K562 (cell line): Measurements from ENCODE around the gene MARCHF7. TPM values are rescaled to one million over a fixed set of nuclear protein-coding genes. Genes with fewer than 3 reads are reported as not detected.

Experiments used
- ARID1B ChIP-seq: fragments of 450-650 bp; IDR thresholded peaks from 2 replicates; pipeline ENCODE4 v1.6.1; 2016; ENCODE audit warnings: antibody characterized with exemption, mild to moderate bottlenecking, inconsistent platforms
- ARNT ChIP-seq, 2 experiments: fragments of 450-650 bp; IDR thresholded peaks; 2 replicates each; pipeline ENCODE4 v1.6.1; 2016; ENCODE audit warnings: mild to moderate bottlenecking in 1 of 2
- CHD1 ChIP-seq: fragments of 200-600 bp; sonication (generic); IDR thresholded peaks from one replicate; pipeline ENCODE4 v1.6.1; 2012; ENCODE audit warnings: mild to moderate bottlenecking, moderate library complexity, low read length, inconsistent platforms
- CREB1 ChIP-seq, 2 experiments: sonication (generic) in 1 of 2; formaldehyde crosslinking in 1 of 2; IDR thresholded peaks; 2 replicates each; pipeline versions ENCODE4 v1.6.1 to v1.8.0; 2012 to 2022; ENCODE audit warnings: inconsistent platforms in 1 of 2, mild to moderate bottlenecking in 1 of 2, missing genetic modification reagents in 1 of 2, moderate library complexity in 1 of 2
- ELK1 ChIP-seq: sonication (generic); formaldehyde crosslinking; IDR thresholded peaks from 2 replicates; pipeline ENCODE4 v1.8.1; 2022; ENCODE audit warnings: missing genetic modification reagents
- ESRRA ChIP-seq: fragments of 450-650 bp; IDR thresholded peaks from 2 replicates; pipeline ENCODE4 v1.6.1; 2014; ENCODE audit warnings: low read depth, mild to moderate bottlenecking, moderate library complexity, borderline replicate concordance
- FOSL1 ChIP-seq: fragments of 200-800 bp; sonication (Bioruptor generic); conservative IDR thresholded peaks from 2 replicates; pipeline ENCODE4 v1.6.1; 2016; ENCODE audit warnings: missing genetic modification characterization, missing compliant biosample characterization
- FOXA3 ChIP-seq, 2 experiments: fragments of 450-650 bp in 1 of 2; sonication (generic) in 1 of 2; formaldehyde crosslinking; IDR thresholded peaks in 1 of 2; conservative IDR thresholded peaks in 1 of 2; 2 replicates each; pipeline versions ENCODE4 v1.4.0 to v1.8.0; 2020 to 2022; ENCODE audit warnings: mild to moderate bottlenecking in 2 of 2, missing genetic modification reagents in 1 of 2
- GABPB2 ChIP-seq: fragments of 250-450 bp; sonication (Bioruptor Pico); conservative IDR thresholded peaks from 2 replicates; pipeline ENCODE4 v1.5.1; 2021; ENCODE audit warnings: mild to moderate bottlenecking
- HDAC8 ChIP-seq: fragments of 450-650 bp; IDR thresholded peaks from 2 replicates; pipeline ENCODE4 v1.6.1; 2016; ENCODE audit warnings: mild to moderate bottlenecking, missing genetic modification characterization, moderate library complexity, missing compliant biosample characterization
- KDM4B ChIP-seq, 2 experiments: fragments of 450-650 bp in 1 of 2; sonication (generic) in 1 of 2; IDR thresholded peaks; 2 replicates each; pipeline ENCODE4 v1.6.1; 2016 to 2017; ENCODE audit warnings: borderline replicate concordance in 2 of 2, antibody characterized with exemption in 1 of 2, low read depth in 1 of 2, mild to moderate bottlenecking in 1 of 2
- KLF10 ChIP-seq: fragments of 250-450 bp; sonication (Bioruptor Pico); IDR thresholded peaks from 2 replicates; pipeline ENCODE4 v1.6.1; 2021; ENCODE audit warnings: matching md5 sums
- L3MBTL2 ChIP-seq: fragments of 450-650 bp; IDR thresholded peaks from 2 replicates; pipeline ENCODE4 v1.6.1; 2016; ENCODE audit warnings: mild to moderate bottlenecking, moderate library complexity
- MLLT1 ChIP-seq, 2 experiments: fragments of 450-650 bp; IDR thresholded peaks; 2 replicates each; pipeline ENCODE4 v1.6.1; 2016
- SMARCC2 ChIP-seq: fragments of 450-650 bp; IDR thresholded peaks from 2 replicates; pipeline ENCODE4 v1.6.1; 2017; ENCODE audit warnings: antibody characterized with exemption, moderate library complexity, mild to moderate bottlenecking, low read depth
- STAG1 ChIP-seq: sonication (generic); formaldehyde crosslinking; IDR thresholded peaks from 2 replicates; pipeline ENCODE4 v1.5.0; 2020; ENCODE audit warnings: missing genetic modification reagents, borderline replicate concordance
- ZNF121 ChIP-seq: sonication (generic); formaldehyde crosslinking; conservative IDR thresholded peaks from 2 replicates; pipeline ENCODE4 v1.8.0; 2022; ENCODE audit warnings: missing genetic modification reagents
- polyA plus RNA-seq, 8 experiments: library from polyadenylated mRNA; depleted of rRNA in 4 of 8; stranded (reverse) in 5 of 8; unstranded in 3 of 8; fragments of >200 nt; fragmentation: Nextera tagmentation in 2 of 8; fragmentation: Illumina TruSeq in 1 of 8; extraction: Ambion mirVana in 2 of 8; extraction: Trizol in 1 of 8; gene quantifications; 2 replicates each; pipeline versions ENCODE4 v1.2.1 to v1.2.3, GENCODE V29; 2011 to 2014; ENCODE audit warnings: inconsistent platforms in 1 of 8, missing spikeins in 1 of 8
- total RNA-seq, 7 experiments: library from RNA; depleted of rRNA in 6 of 7; stranded (reverse); fragments of >200 nt in 6 of 7; fragmentation: Illumina TruSeq in 2 of 7; extraction: Trizol in 2 of 7; gene quantifications; 2 replicates each; pipeline versions ENCODE4 v1.2.1 to v1.2.3, GENCODE V29; 2011 to 2021; ENCODE audit warnings: low replicate concordance in 1 of 7
- TF ChIP-seq, protein P1 (sequence below), 2 experiments: fragments of 450-650 bp; IDR thresholded peaks; 2 replicates each; pipeline ENCODE4 v1.6.1; 2018; ENCODE audit warnings: mild to moderate bottlenecking in 2 of 2, low read depth in 1 of 2; ENCODE audit not compliant: partially characterized antibody in 2 of 2
- TF ChIP-seq, protein P2 (sequence below), 2 experiments: fragments of 450-650 bp in 1 of 2; sonication (generic) in 1 of 2; formaldehyde crosslinking; conservative IDR thresholded peaks; 2 replicates each; pipeline versions ENCODE4 v1.4.0 to v1.8.1; 2020 to 2022; ENCODE audit warnings: mild to moderate bottlenecking in 1 of 2, missing genetic modification reagents in 1 of 2

Gene MARCHF7
- total and polyA plus RNA-seq, 9 of the 15 experiments (the other 6 are each of a cell fraction or from before 2014, with no cell fraction given) = 58.2 to 137 (median 86.7) TPM

- TF ChIP-seq ARNT (IDR thresholded peaks at IDR 0.05) (peak in 1 of 2 experiments; percentile 53; a peak in 1 of 4 replicates), ESRRA (peak; percentile 66), CREB1 (IDR thresholded peaks at IDR 0.05) (no peak; the same call in none of the 2 replicates), CREB1 (CRISPR knock-in tag; IDR thresholded peaks at IDR 0.05) (peak; percentile 59), FOXA3 (CRISPR knock-in tag; conservative IDR thresholded peaks at IDR 0.05 in 1 of 2, IDR thresholded peaks at IDR 0.05 in 1 of 2) (peak in 1 of 2 experiments; percentile 90; a peak in 2 of 4 replicates), FOSL1 (peak; percentile 44), GABPB2 (no peak), MLLT1 (IDR thresholded peaks at IDR 0.05) (peak; percentile 76 to 87; a peak in 3 of 4 replicates), L3MBTL2 (peak; percentile 68), CHD1 (peak; percentile 95), HDAC8 (tag) (no peak), ARID1B (peak; percentile 65), KDM4B (IDR thresholded peaks at IDR 0.05; ENCODE audit: borderline replicate concordance in 2 of 2, low read depth in 1 of 2) (peak in 1 of 2 experiments; percentile 81; a peak in 1 of 4 replicates), KLF10 (no peak), ZNF121 (CRISPR knock-in tag) (0 out of 2 replicates have a peak, but pooled peaks have one; percentile 35), SMARCC2 (peak; percentile 20; the same call in 1 of the 2 replicates), STAG1 (CRISPR knock-in tag) (no peak; the same call in 1 of the 2 replicates), ELK1 (no peak)
- TF ChIP-seq, protein P1, sequence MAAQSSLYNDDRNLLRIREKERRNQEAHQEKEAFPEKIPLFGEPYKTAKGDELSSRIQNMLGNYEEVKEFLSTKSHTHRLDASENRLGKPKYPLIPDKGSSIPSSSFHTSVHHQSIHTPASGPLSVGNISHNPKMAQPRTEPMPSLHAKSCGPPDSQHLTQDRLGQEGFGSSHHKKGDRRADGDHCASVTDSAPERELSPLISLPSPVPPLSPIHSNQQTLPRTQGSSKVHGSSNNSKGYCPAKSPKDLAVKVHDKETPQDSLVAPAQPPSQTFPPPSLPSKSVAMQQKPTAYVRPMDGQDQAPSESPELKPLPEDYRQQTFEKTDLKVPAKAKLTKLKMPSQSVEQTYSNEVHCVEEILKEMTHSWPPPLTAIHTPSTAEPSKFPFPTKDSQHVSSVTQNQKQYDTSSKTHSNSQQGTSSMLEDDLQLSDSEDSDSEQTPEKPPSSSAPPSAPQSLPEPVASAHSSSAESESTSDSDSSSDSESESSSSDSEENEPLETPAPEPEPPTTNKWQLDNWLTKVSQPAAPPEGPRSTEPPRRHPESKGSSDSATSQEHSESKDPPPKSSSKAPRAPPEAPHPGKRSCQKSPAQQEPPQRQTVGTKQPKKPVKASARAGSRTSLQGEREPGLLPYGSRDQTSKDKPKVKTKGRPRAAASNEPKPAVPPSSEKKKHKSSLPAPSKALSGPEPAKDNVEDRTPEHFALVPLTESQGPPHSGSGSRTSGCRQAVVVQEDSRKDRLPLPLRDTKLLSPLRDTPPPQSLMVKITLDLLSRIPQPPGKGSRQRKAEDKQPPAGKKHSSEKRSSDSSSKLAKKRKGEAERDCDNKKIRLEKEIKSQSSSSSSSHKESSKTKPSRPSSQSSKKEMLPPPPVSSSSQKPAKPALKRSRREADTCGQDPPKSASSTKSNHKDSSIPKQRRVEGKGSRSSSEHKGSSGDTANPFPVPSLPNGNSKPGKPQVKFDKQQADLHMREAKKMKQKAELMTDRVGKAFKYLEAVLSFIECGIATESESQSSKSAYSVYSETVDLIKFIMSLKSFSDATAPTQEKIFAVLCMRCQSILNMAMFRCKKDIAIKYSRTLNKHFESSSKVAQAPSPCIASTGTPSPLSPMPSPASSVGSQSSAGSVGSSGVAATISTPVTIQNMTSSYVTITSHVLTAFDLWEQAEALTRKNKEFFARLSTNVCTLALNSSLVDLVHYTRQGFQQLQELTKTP (IDR thresholded peaks at IDR 0.05; ENCODE audit: low read depth in 1 of 2, partially characterized antibody in 2 of 2) = peak in 1 of 2 experiments; percentile 85
- TF ChIP-seq, protein P2, sequence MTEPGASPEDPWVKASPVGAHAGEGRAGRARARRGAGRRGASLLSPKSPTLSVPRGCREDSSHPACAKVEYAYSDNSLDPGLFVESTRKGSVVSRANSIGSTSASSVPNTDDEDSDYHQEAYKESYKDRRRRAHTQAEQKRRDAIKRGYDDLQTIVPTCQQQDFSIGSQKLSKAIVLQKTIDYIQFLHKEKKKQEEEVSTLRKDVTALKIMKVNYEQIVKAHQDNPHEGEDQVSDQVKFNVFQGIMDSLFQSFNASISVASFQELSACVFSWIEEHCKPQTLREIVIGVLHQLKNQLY (CRISPR knock-in tag; conservative IDR thresholded peaks at IDR 0.05) = peak in 1 of 2 experiments; percentile 69; a peak in 1 of 4 replicates
These were observed at the start of gene MARCHF7 (continued) for GRCh38 chr2:159712143-159712928.
